ENCODE results near the gene METTL1.

DNA sequence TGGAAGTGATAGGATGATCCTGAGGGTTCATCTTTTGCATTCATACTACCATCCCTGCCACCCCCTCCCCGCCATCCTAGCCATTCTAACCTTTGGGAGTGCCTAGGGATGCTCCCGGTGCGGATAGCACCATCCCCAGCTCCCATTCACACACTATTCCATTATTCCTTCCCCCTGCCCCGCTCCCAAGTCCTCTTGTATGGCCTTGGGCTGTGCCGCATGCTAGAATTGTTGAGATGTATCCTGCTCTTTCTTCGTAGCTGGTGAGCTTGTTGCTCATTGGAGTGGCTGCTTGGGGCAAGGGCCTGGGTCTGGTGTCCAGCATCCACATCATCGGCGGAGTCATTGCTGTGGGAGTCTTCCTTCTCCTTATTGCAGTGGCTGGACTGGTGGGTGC, 26.4 kb downstream of the METTL1 start:
- TF ChIP-seq, protein P1, sequence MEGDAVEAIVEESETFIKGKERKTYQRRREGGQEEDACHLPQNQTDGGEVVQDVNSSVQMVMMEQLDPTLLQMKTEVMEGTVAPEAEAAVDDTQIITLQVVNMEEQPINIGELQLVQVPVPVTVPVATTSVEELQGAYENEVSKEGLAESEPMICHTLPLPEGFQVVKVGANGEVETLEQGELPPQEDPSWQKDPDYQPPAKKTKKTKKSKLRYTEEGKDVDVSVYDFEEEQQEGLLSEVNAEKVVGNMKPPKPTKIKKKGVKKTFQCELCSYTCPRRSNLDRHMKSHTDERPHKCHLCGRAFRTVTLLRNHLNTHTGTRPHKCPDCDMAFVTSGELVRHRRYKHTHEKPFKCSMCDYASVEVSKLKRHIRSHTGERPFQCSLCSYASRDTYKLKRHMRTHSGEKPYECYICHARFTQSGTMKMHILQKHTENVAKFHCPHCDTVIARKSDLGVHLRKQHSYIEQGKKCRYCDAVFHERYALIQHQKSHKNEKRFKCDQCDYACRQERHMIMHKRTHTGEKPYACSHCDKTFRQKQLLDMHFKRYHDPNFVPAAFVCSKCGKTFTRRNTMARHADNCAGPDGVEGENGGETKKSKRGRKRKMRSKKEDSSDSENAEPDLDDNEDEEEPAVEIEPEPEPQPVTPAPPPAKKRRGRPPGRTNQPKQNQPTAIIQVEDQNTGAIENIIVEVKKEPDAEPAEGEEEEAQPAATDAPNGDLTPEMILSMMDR (IDR thresholded peaks at IDR 0.05) = no peak
- no peak for TF ChIP-seq ZFX (IDR thresholded peaks at IDR 0.05; ENCODE audit: borderline replicate concordance)
